ENCODE results near the gene SLCO2A1.

SLCO2A1 gene

GRCh38 chr3:133894353-133895207, 135.1 kb downstream of the SLCO2A1 start:
- DNase-seq = peak; percentile 2

- no peak for DNase-seq
Measured at GRCh38 chr3:133893683-133894352, 135.9 kb downstream of the SLCO2A1 start.

- no peak for DNase-seq
Measured at GRCh38 chr3:133892541-133893231, 137.0 kb downstream of the SLCO2A1 start.

- DNase-seq = peak; percentile 45
Measured at GRCh38 chr3:133891662-133892378, 137.9 kb downstream of the SLCO2A1 start.

- DNase-seq = no peak
Measured at GRCh38 chr3:133890972-133891644, 138.6 kb downstream of the SLCO2A1 start.

- DNase-seq = no peak
Measured at GRCh38 chr3:133890037-133890436, 139.7 kb downstream of the SLCO2A1 start.

- DNase-seq = no peak
Measured at GRCh38 chr3:133888726-133889340, 140.9 kb downstream of the SLCO2A1 start.

GRCh38 chr3:133887803-133888703, 141.7 kb downstream of the SLCO2A1 start:
- no peak for DNase-seq

- DNase-seq = no peak
Measured at GRCh38 chr3:133887074-133887802, 142.5 kb downstream of the SLCO2A1 start.

- DNase-seq = no peak
Measured at GRCh38 chr3:133886031-133886722, 143.5 kb downstream of the SLCO2A1 start.

GRCh38 chr3:133884887-133885711, 144.6 kb downstream of the SLCO2A1 start:
- DNase-seq = no peak

- DNase-seq = no peak
Measured at GRCh38 chr3:133884054-133884886, 145.5 kb downstream of the SLCO2A1 start.

- no peak for DNase-seq
Measured at GRCh38 chr3:133883641-133884040, 146.1 kb downstream of the SLCO2A1 start.

- DNase-seq = no peak
Measured at GRCh38 chr3:133882986-133883586, 146.6 kb downstream of the SLCO2A1 start.

- DNase-seq = no peak
Measured at GRCh38 chr3:133881939-133882825, 147.5 kb downstream of the SLCO2A1 start.

- no peak for DNase-seq
Measured at GRCh38 chr3:133881492-133881891, 148.2 kb downstream of the SLCO2A1 start.

Measured in NCI-H2171 (cell line).